ENCODE results near the gene DENND4A. TPM values are rescaled to one million over a fixed set of nuclear protein-coding genes. Genes with fewer than 3 reads are reported as not detected.

The DENND4A gene
- polyA plus RNA-seq, 1 of the 3 experiments (the other 2 are of a cell fraction): 2.5 TPM

DNA sequence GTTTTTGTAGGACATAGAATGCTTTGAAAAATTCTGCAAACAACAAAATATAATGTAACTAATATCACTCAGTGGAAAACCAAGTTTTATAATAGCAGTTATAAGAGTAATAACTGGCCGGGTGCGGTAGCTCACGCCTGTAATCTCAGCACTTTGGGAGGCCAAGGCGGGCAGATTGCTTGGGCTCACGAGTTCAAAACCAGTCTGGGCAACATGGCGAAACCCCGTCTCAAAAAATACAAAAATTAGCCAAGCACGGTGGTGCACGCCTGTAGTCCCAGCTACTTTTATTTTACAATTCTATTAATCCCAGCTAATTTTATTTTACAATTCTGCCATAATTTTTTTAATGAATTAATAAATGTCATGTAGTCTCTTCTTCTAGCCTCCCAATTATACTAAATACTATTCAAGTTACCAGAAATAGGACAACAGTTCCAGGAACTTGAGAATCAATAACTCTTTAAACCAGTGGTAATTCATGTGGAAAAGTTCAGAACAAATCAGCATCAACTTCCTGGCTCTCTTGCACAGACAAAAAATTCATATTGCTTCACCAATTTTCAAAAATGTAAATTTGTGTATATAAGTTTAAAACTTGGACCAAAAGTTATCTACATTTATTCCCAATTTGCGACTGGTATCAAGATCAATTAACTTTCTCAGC, 2.2 kb downstream of the DENND4A start:
- no peaks in the 10 kb centered on the region for H3K27me3 ChIP-seq (ENCODE audit: insufficient read depth)
- no peaks in the 10 kb centered on the region for H4K20me1 ChIP-seq (ENCODE audit: insufficient read depth)
- H3K36me3 ChIP-seq (replicated peaks in 1 of 2; ENCODE audit: control insufficient read depth in 1 of 2, insufficient read depth in 2 of 2, low read length in 1 of 2): no peaks in the 10 kb centered on the region
- peaks cover 9% of the 10 kb centered on the region for H3F3A ChIP-seq (replicated peaks; ENCODE audit: insufficient read depth)
- WGBS (ENCODE audit: low lambda C conversion rate): 94% methylated on average over 10 of the region's 10 CpGs
- TF ChIP-seq, protein P1, sequence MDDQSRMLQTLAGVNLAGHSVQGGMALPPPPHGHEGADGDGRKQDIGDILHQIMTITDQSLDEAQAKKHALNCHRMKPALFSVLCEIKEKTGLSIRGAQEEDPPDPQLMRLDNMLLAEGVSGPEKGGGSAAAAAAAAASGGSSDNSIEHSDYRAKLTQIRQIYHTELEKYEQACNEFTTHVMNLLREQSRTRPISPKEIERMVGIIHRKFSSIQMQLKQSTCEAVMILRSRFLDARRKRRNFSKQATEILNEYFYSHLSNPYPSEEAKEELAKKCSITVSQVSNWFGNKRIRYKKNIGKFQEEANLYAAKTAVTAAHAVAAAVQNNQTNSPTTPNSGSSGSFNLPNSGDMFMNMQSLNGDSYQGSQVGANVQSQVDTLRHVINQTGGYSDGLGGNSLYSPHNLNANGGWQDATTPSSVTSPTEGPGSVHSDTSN (IDR thresholded peaks at IDR 0.05): no peak
- TF ChIP-seq, protein P2, sequence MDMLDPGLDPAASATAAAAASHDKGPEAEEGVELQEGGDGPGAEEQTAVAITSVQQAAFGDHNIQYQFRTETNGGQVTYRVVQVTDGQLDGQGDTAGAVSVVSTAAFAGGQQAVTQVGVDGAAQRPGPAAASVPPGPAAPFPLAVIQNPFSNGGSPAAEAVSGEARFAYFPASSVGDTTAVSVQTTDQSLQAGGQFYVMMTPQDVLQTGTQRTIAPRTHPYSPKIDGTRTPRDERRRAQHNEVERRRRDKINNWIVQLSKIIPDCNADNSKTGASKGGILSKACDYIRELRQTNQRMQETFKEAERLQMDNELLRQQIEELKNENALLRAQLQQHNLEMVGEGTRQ (IDR thresholded peaks at IDR 0.05; ENCODE audit: borderline replicate concordance, low read depth, low read length): no peak
- no peak for TF ChIP-seq FOSL2 (IDR thresholded peaks at IDR 0.05; ENCODE audit: borderline replicate concordance, low read depth)
- TF ChIP-seq, protein P3, sequence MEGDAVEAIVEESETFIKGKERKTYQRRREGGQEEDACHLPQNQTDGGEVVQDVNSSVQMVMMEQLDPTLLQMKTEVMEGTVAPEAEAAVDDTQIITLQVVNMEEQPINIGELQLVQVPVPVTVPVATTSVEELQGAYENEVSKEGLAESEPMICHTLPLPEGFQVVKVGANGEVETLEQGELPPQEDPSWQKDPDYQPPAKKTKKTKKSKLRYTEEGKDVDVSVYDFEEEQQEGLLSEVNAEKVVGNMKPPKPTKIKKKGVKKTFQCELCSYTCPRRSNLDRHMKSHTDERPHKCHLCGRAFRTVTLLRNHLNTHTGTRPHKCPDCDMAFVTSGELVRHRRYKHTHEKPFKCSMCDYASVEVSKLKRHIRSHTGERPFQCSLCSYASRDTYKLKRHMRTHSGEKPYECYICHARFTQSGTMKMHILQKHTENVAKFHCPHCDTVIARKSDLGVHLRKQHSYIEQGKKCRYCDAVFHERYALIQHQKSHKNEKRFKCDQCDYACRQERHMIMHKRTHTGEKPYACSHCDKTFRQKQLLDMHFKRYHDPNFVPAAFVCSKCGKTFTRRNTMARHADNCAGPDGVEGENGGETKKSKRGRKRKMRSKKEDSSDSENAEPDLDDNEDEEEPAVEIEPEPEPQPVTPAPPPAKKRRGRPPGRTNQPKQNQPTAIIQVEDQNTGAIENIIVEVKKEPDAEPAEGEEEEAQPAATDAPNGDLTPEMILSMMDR (IDR thresholded peaks at IDR 0.05): no peak
- no peak for TF ChIP-seq ELF1 (IDR thresholded peaks at IDR 0.05)
- TF ChIP-seq, protein P4, sequence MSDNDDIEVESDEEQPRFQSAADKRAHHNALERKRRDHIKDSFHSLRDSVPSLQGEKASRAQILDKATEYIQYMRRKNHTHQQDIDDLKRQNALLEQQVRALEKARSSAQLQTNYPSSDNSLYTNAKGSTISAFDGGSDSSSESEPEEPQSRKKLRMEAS (IDR thresholded peaks at IDR 0.05; ENCODE audit: low read depth): no peak
- no peak for TF ChIP-seq POLR2AphosphoS5 (IDR thresholded peaks at IDR 0.05; ENCODE audit: low read depth, low read length)
- TF ChIP-seq EZH2phosphoT487 (IDR thresholded peaks at IDR 0.05; ENCODE audit: borderline replicate concordance, low read depth): no peak
- TF ChIP-seq, protein P5, sequence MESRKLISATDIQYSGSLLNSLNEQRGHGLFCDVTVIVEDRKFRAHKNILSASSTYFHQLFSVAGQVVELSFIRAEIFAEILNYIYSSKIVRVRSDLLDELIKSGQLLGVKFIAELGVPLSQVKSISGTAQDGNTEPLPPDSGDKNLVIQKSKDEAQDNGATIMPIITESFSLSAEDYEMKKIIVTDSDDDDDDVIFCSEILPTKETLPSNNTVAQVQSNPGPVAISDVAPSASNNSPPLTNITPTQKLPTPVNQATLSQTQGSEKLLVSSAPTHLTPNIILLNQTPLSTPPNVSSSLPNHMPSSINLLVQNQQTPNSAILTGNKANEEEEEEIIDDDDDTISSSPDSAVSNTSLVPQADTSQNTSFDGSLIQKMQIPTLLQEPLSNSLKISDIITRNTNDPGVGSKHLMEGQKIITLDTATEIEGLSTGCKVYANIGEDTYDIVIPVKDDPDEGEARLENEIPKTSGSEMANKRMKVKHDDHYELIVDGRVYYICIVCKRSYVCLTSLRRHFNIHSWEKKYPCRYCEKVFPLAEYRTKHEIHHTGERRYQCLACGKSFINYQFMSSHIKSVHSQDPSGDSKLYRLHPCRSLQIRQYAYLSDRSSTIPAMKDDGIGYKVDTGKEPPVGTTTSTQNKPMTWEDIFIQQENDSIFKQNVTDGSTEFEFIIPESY (IDR thresholded peaks at IDR 0.05; ENCODE audit: borderline replicate concordance, low read depth): no peak
- TF ChIP-seq CHD2 (IDR thresholded peaks at IDR 0.05; ENCODE audit: low read length, partially characterized antibody): no peak
- no peak for DNase-seq
- H3K4me3 ChIP-seq (ENCODE audit: low read depth in 2 of 2, low read length in 1 of 2): no peak overlapping the region; a peak in 1 of 4 replicates
- H3K9ac ChIP-seq: no peak overlapping the region
- no peaks in the 10 kb centered on the region for H3K9me3 ChIP-seq
- H3K4me1 ChIP-seq (ENCODE audit: control insufficient read depth in 1 of 2, insufficient read depth in 2 of 2, low read depth in 1 of 2, low read length in 1 of 2): peaks cover 0 to 3% of the 10 kb centered on the region in 2 experiments; a peak in 2 of 4 replicates
- no peak overlapping the region; the same call in 1 of the 2 replicates for H2AFZ ChIP-seq (ENCODE audit: low read depth)
- peak overlapping the region; percentile 79; the same call in 1 of the 2 replicates for H3K4me2 ChIP-seq
- H3K9me2 ChIP-seq: no peaks in the 10 kb centered on the region
- H3K27ac ChIP-seq (ENCODE audit: low read depth in 2 of 2, low read length in 1 of 2): no peak overlapping the region
- peaks cover 43% of the 10 kb centered on the region for H3K79me2 ChIP-seq (ENCODE audit: insufficient read depth)
- POLR2A ChIA-PET: interaction anchor here (2.9 kb wide), 1 partner anchor 79 kb away, joined by 12 read pairs; the partner anchor contains the start of gene RAB11A
- CTCF ChIA-PET: interaction anchor here (0.9 to 1.6 kb wide), 7 partner anchors 14 to 194 kb away, joined by 3 to 4 read pairs (median 3); no protein-coding TSS in a partner anchor
